ENCODE results near the gene LRP11.
A peak's percentile ranks its signal among the peaks of the same experiment; 100 is the strongest.
"Not testable (repeated sequence)": the region's sequence is repeated elsewhere in the genome, so short reads cannot be mapped to it uniquely, and the experiment has no call there.

Gene LRP11

GRCh38 chr6:149901444-149902140 lies 37.4 kb upstream of the LRP11 start:
- Mint-ChIP-seq H3K4me1 (peaks cover 18% of the 10 kb centered on the region), H3K27ac (no peak overlapping the region), H3K9me3 (no peaks in the 10 kb centered on the region), H3K4me3 (no peak overlapping the region), H3K36me3 (no peaks in the 10 kb centered on the region)
- DNase-seq (ENCODE audit: low spot score in 2 of 2) (no peak), ATAC-seq (no peak)

- Mint-ChIP-seq H3K9me3 (no peaks in the 10 kb centered on the region), H3K4me3 (no peak overlapping the region), H3K36me3 (no peaks in the 10 kb centered on the region), H3K4me1 (peaks cover 26% of the 10 kb centered on the region), H3K27ac (no peak overlapping the region)
- ATAC-seq (no peak), DNase-seq (ENCODE audit: low spot score in 2 of 2) (no peak)
Observed at GRCh38 chr6:149900620-149901443, 36.7 kb upstream of the LRP11 start.

- Mint-ChIP-seq H3K4me1 (peaks cover 29% of the 10 kb centered on the region), H3K9me3 (no peaks in the 10 kb centered on the region), H3K27ac (no peak overlapping the region), H3K36me3 (no peaks in the 10 kb centered on the region), H3K4me3 (no peak overlapping the region)
- DNase-seq (ENCODE audit: low spot score in 2 of 2) (no peak), ATAC-seq (no peak)
Observed at GRCh38 chr6:149899926-149900619, 35.9 kb upstream of the LRP11 start.

GRCh38 chr6:149899486-149899885 lies 35.3 kb upstream of the LRP11 start:
- ATAC-seq (no peak), DNase-seq (ENCODE audit: low spot score in 2 of 2) (no peak)
- peaks cover 29% of the 10 kb centered on the region for H3K4me1 Mint-ChIP-seq
- no peak overlapping the region for H3K27ac Mint-ChIP-seq
- no peaks in the 10 kb centered on the region for H3K9me3 Mint-ChIP-seq
- H3K4me3 Mint-ChIP-seq, result no peak overlapping the region
- H3K36me3 Mint-ChIP-seq, result no peaks in the 10 kb centered on the region

- Mint-ChIP-seq H3K36me3 (no peaks in the 10 kb centered on the region), H3K4me3 (no peak overlapping the region), H3K27ac (no peak overlapping the region), H3K9me3 (no peaks in the 10 kb centered on the region), H3K4me1 (peaks cover 29% of the 10 kb centered on the region)
- DNase-seq (ENCODE audit: low spot score in 2 of 2) (no peak), ATAC-seq (no peak)
Observed at GRCh38 chr6:149898966-149899365, 34.8 kb upstream of the LRP11 start.

GRCh38 chr6:149897855-149898744 lies 33.9 kb upstream of the LRP11 start, which contains the start of gene RAET1E:
Gene RAET1E, minus strand, starts transcription at chr6:149898113. Its CDS starts 7,212 bp downstream, at chr6:149890901.
- peaks cover 29% of the 10 kb centered on the region for H3K4me1 Mint-ChIP-seq
- H3K36me3 Mint-ChIP-seq, result no peaks in the 10 kb centered on the region
- DNase-seq (ENCODE audit: low spot score in 2 of 2), result peak in 1 of 2 donors; percentile 42
- no peak for ATAC-seq
- peak within 1 kb of the TSS; percentile 17 for H3K4me3 Mint-ChIP-seq
- H3K9me3 Mint-ChIP-seq, result no peaks in the 10 kb centered on the region
- peak within 1 kb of the TSS; percentile 35 for H3K27ac Mint-ChIP-seq

- H3K4me1 Mint-ChIP-seq, result peaks cover 29% of the 10 kb centered on the region
- H3K27ac Mint-ChIP-seq, result peak overlapping the region; percentile 35
- DNase-seq (ENCODE audit: low spot score in 2 of 2), result peak in 1 of 2 donors; percentile 38
- no peaks in the 10 kb centered on the region for H3K9me3 Mint-ChIP-seq
- peak overlapping the region; percentile 17 for H3K4me3 Mint-ChIP-seq
- H3K36me3 Mint-ChIP-seq, result no peaks in the 10 kb centered on the region
- no peak for ATAC-seq
Observed at GRCh38 chr6:149897015-149897697, 33.0 kb upstream of the LRP11 start.

GRCh38 chr6:149896491-149896890 lies 32.3 kb upstream of the LRP11 start:
- Mint-ChIP-seq H3K4me1 (peaks cover 29% of the 10 kb centered on the region), H3K36me3 (no peaks in the 10 kb centered on the region), H3K4me3 (peak overlapping the region; percentile 15), H3K27ac (peak overlapping the region; percentile 35), H3K9me3 (no peaks in the 10 kb centered on the region)
- peak in 1 of 2 donors; percentile 45 for DNase-seq (ENCODE audit: low spot score in 2 of 2)
- peak; percentile 54 for ATAC-seq

GRCh38 chr6:149895833-149896271 lies 31.7 kb upstream of the LRP11 start:
- DNase-seq (ENCODE audit: low spot score in 2 of 2) (peak in 1 of 2 donors; percentile 47), ATAC-seq (peak; percentile 92)
- H3K4me3 Mint-ChIP-seq, result no peak overlapping the region
- no peaks in the 10 kb centered on the region for H3K9me3 Mint-ChIP-seq
- no peaks in the 10 kb centered on the region for H3K36me3 Mint-ChIP-seq
- peaks cover 29% of the 10 kb centered on the region for H3K4me1 Mint-ChIP-seq
- peak overlapping the region; percentile 35 for H3K27ac Mint-ChIP-seq

- peaks cover 29% of the 10 kb centered on the region for H3K4me1 Mint-ChIP-seq
- no peaks in the 10 kb centered on the region for H3K36me3 Mint-ChIP-seq
- no peak overlapping the region for H3K27ac Mint-ChIP-seq
- DNase-seq (ENCODE audit: low spot score in 2 of 2) (no peak), ATAC-seq (no peak)
- no peaks in the 10 kb centered on the region for H3K9me3 Mint-ChIP-seq
- H3K4me3 Mint-ChIP-seq, result no peak overlapping the region
Observed at GRCh38 chr6:149895048-149895590, 31.0 kb upstream of the LRP11 start.

- not testable (repeated sequence) for H3K9me3 Mint-ChIP-seq; H3K27ac Mint-ChIP-seq; H3K36me3 Mint-ChIP-seq; ATAC-seq; H3K4me3 Mint-ChIP-seq; DNase-seq (ENCODE audit: low spot score in 2 of 2)
- peaks cover 13% of the 10 kb centered on the region for H3K4me1 Mint-ChIP-seq
Observed at GRCh38 chr6:149891864-149892263, 27.7 kb upstream of the LRP11 start.

GRCh38 chr6:149891259-149891658 lies 27.1 kb upstream of the LRP11 start:
- Mint-ChIP-seq H3K4me3 (no peak overlapping the region), H3K9me3 (no peaks in the 10 kb centered on the region), H3K4me1 (peaks cover 7% of the 10 kb centered on the region), H3K36me3 (no peaks in the 10 kb centered on the region), H3K27ac (no peak overlapping the region)
- ATAC-seq (no peak), DNase-seq (ENCODE audit: low spot score in 2 of 2) (no peak)

- no peak overlapping the region for H3K27ac Mint-ChIP-seq
- no peak for ATAC-seq
- no peak for DNase-seq (ENCODE audit: low spot score in 2 of 2)
Observed at GRCh38 chr6:149890629-149891045, 26.5 kb upstream of the LRP11 start.

GRCh38 chr6:149889326-149889725 lies 25.2 kb upstream of the LRP11 start:
- DNase-seq (ENCODE audit: low spot score in 2 of 2) (no peak), ATAC-seq (no peak)
- no peaks in the 10 kb centered on the region for H3K36me3 Mint-ChIP-seq
- no peaks in the 10 kb centered on the region for H3K9me3 Mint-ChIP-seq
- no peaks in the 10 kb centered on the region for H3K4me1 Mint-ChIP-seq
- no peak overlapping the region for H3K27ac Mint-ChIP-seq
- no peak overlapping the region for H3K4me3 Mint-ChIP-seq

More at GRCh38 chr6:149890629-149891045, 26.5 kb upstream of the LRP11 start:
- no peaks in the 10 kb centered on the region for H3K36me3 Mint-ChIP-seq
- no peaks in the 10 kb centered on the region for H3K9me3 Mint-ChIP-seq
- peaks cover 1% of the 10 kb centered on the region for H3K4me1 Mint-ChIP-seq
- no peak overlapping the region for H3K4me3 Mint-ChIP-seq

Measured in stimulated activated effector memory CD8-positive, alpha-beta T cell treated with anti-CD3 and anti-CD28 coated beads, Interleukin-12 subunit alpha, Interleukin-12 subunit beta, amount 100 ng/mL, for 72 hours (primary cell).